T-helper 1 cell treated with Interleukin-12 subunit alpha and Interleukin-12 subunit beta and Interleukin-4 antibody, amounts not matched to agents 30 ng/mL and 1 ng/mL, for 36 hours (primary cell): ENCODE data around the gene ZNRF3. TPM values are rescaled to one million over a fixed set of nuclear protein-coding genes. Genes with fewer than 3 reads are reported as not detected.

Source experiments
- total RNA-seq: library from RNA; stranded (reverse); gene quantifications from 2 replicates; pipeline ENCODE4 v1.2.3, GENCODE V29; 2022

Gene ZNRF3
- total RNA-seq, 1 donor from 2014 or later = 0.64 TPM

Other genes starting within 250 kb of the ZNRF3 start
- 3.1 and 3.7 TPM in 2 replicates for gene TTC28, start 203.7 kb upstream of the ZNRF3 start, total RNA-seq
- gene CHEK2, start 141.8 kb upstream of the ZNRF3 start, total RNA-seq = 34.3 and 37.3 TPM in 2 replicates
- gene HSCB, start 141.5 kb upstream of the ZNRF3 start, total RNA-seq = 13.3 and 14.2 TPM in 2 replicates
- 33.1 and 38.2 TPM in 2 replicates for gene CCDC117, start 110.9 kb upstream of the ZNRF3 start, total RNA-seq
- 382 and 388 TPM in 2 replicates for gene XBP1, start 83.0 kb upstream of the ZNRF3 start, total RNA-seq
- gene C22orf31, start 178.3 kb downstream of the ZNRF3 start, total RNA-seq = not detected in 2 replicates
- not detected in 2 replicates for gene KREMEN1, start 189.5 kb downstream of the ZNRF3 start, total RNA-seq